Liver (tissue), 9 donors: ENCODE measurements around the gene SMAD6. TPM values are rescaled to one million over a fixed set of nuclear protein-coding genes. Genes with fewer than 3 reads are reported as not detected.

ENCODE experiments used
- DNase-seq: peaks from one replicate; pipeline ENCODE4 v3.0.0-alpha.2; 2017; ENCODE audit warnings: low spot score
- H3K27ac ChIP-seq, 2 donors: one replicate each; pipeline ENCODE4 v1.7.0; 2013; ENCODE audit warnings: inconsistent platforms in 2 of 2, low read length in 2 of 2, control low read depth in 1 of 2, low read depth in 1 of 2, mild to moderate bottlenecking in 1 of 2
- H3K27me3 ChIP-seq, 4 donors: one replicate each; pipeline versions ENCODE4 v1.6.1 to v1.7.0; 2013; ENCODE audit warnings: low read length in 3 of 4, inconsistent platforms in 1 of 4, mild to moderate bottlenecking in 1 of 4, moderate library complexity in 1 of 4; ENCODE audit not compliant: control insufficient read depth in 4 of 4, insufficient read depth in 4 of 4
- H3K36me3 ChIP-seq, 4 donors: one replicate each; pipeline versions ENCODE4 v1.6.1 to v1.7.0; 2013; ENCODE audit warnings: low read length in 3 of 4, mild to moderate bottlenecking in 3 of 4, low read depth in 1 of 4, moderate library complexity in 1 of 4; ENCODE audit not compliant: control insufficient read depth in 4 of 4, insufficient read depth in 3 of 4
- H3K4me1 ChIP-seq, 4 donors: one replicate each; pipeline versions ENCODE4 v1.6.1 to v1.7.0; 2013; ENCODE audit warnings: low read length in 3 of 4, mild to moderate bottlenecking in 3 of 4, moderate library complexity in 1 of 4; ENCODE audit not compliant: control insufficient read depth in 4 of 4, insufficient read depth in 4 of 4
- H3K4me3 ChIP-seq, 3 donors: one replicate each; pipeline versions ENCODE4 v1.6.1 to v1.7.0; 2013; ENCODE audit warnings: low read length in 3 of 3, control low read depth in 1 of 3, low read depth in 1 of 3, mild to moderate bottlenecking in 1 of 3
- H3K9ac ChIP-seq, 2 donors: one replicate each; pipeline ENCODE4 v1.7.0; 2013; ENCODE audit warnings: low read length in 2 of 2, mild to moderate bottlenecking in 2 of 2, moderate library complexity in 2 of 2, control low read depth in 1 of 2, low read depth in 1 of 2
- H3K9me3 ChIP-seq, 4 donors: one replicate each; pipeline versions ENCODE4 v1.6.1 to v1.7.0; 2013; ENCODE audit warnings: low read length in 3 of 4; ENCODE audit not compliant: control insufficient read depth in 4 of 4
- CTCF ChIP-seq: fragments of 150-350 bp; IDR thresholded peaks from 2 replicates; pipeline ENCODE4 v1.5.1; 2017; ENCODE audit warnings: improper control_type of control experiment, low read depth, low read length; ENCODE audit not compliant: missing input control
- EGR1 ChIP-seq, 2 donors: IDR thresholded peaks; 2 replicates each; pipeline ENCODE4 v1.6.1; 2016 to 2018; ENCODE audit warnings: antibody characterized with exemption in 2 of 2, low read depth in 2 of 2
- FOXA1 ChIP-seq: IDR thresholded peaks from 2 replicates; pipeline ENCODE4 v1.6.1; 2016; ENCODE audit warnings: antibody characterized with exemption
- FOXA2 ChIP-seq: IDR thresholded peaks from 2 replicates; pipeline ENCODE4 v1.6.1; 2016; ENCODE audit warnings: antibody characterized with exemption
- GABPA ChIP-seq, 2 donors: IDR thresholded peaks in 1 of 2; conservative IDR thresholded peaks in 1 of 2; 2 replicates each; pipeline ENCODE4 v1.6.1; 2016; ENCODE audit warnings: antibody characterized with exemption in 2 of 2, mild to moderate bottlenecking in 1 of 2, moderate library complexity in 1 of 2
- HNF4A ChIP-seq, 2 donors: conservative IDR thresholded peaks; 2 replicates each; pipeline ENCODE4 v1.6.1; 2016; ENCODE audit warnings: antibody characterized with exemption in 2 of 2, mild to moderate bottlenecking in 2 of 2
- HNF4G ChIP-seq: IDR thresholded peaks from 2 replicates; pipeline ENCODE4 v1.6.1; 2016; ENCODE audit warnings: antibody characterized with exemption
- JUND ChIP-seq, 2 donors: IDR thresholded peaks; 2 replicates each; pipeline ENCODE4 v1.6.1; 2016; ENCODE audit warnings: antibody characterized with exemption in 2 of 2
- RAD21 ChIP-seq, 2 donors: IDR thresholded peaks; 2 replicates each; pipeline ENCODE4 v1.6.1; 2016; ENCODE audit warnings: antibody characterized with exemption in 2 of 2, mild to moderate bottlenecking in 2 of 2
- RXRA ChIP-seq, 2 donors: IDR thresholded peaks; 2 replicates each; pipeline ENCODE4 v1.6.1; 2017 to 2018; ENCODE audit warnings: antibody characterized with exemption in 2 of 2, mild to moderate bottlenecking in 1 of 2
- SP1 ChIP-seq: IDR thresholded peaks from 2 replicates; pipeline ENCODE4 v1.6.1; 2018; ENCODE audit warnings: antibody characterized with exemption, mild to moderate bottlenecking
- TAF1 ChIP-seq: conservative IDR thresholded peaks from 2 replicates; pipeline ENCODE4 v1.6.1; 2016; ENCODE audit warnings: antibody characterized with exemption, mild to moderate bottlenecking
- YY1 ChIP-seq: IDR thresholded peaks from 2 replicates; pipeline ENCODE4 v1.6.1; 2016; ENCODE audit warnings: antibody characterized with exemption, mild to moderate bottlenecking
- WGBS: extraction: QIAGEN DNeasy Blood & Tissue Kit; methylation state at CpG from one replicate; pipeline ENCODE4 v1.1.7; 2013; 5-methylcytosine and 5-hydroxymethylcytosine counted together
- polyA plus RNA-seq, 2 donors: library from polyadenylated mRNA; stranded (reverse) in 1 of 2; unstranded in 1 of 2; fragments of 200-250 nt in 1 of 2; fragments of >200 nt in 1 of 2; fragmentation: Nextera tagmentation in 1 of 2; extraction: Ambion mirVana in 1 of 2; gene quantifications; one replicate each; pipeline versions ENCODE4 v1.2.1 to v1.2.3, GENCODE V29; 2013 to 2015
- total RNA-seq, 2 donors: library from RNA; depleted of rRNA; stranded (reverse); fragments of >200 nt; gene quantifications; one replicate each; pipeline ENCODE4 v1.2.3, GENCODE V29; 2014
- TF ChIP-seq, protein P1 (sequence below): IDR thresholded peaks from 2 replicates; pipeline ENCODE4 v1.6.1; 2016; ENCODE audit warnings: antibody characterized with exemption
- TF ChIP-seq, protein P2 (sequence below): IDR thresholded peaks from 2 replicates; pipeline ENCODE4 v1.6.1; 2016; ENCODE audit warnings: antibody characterized with exemption
- TF ChIP-seq, protein P3 (sequence below): IDR thresholded peaks from 2 replicates; pipeline ENCODE4 v1.6.1; 2016; ENCODE audit warnings: antibody characterized with exemption
- donor health status: healthy.
- donor health status: healthy.
- donor health status: healthy.
- donor health status: healthy.
- donor health status: healthy.

Gene SMAD6
- total and polyA plus RNA-seq, 4 donors, result 1.2 to 15.1 (median 11.0) TPM

DNA sequence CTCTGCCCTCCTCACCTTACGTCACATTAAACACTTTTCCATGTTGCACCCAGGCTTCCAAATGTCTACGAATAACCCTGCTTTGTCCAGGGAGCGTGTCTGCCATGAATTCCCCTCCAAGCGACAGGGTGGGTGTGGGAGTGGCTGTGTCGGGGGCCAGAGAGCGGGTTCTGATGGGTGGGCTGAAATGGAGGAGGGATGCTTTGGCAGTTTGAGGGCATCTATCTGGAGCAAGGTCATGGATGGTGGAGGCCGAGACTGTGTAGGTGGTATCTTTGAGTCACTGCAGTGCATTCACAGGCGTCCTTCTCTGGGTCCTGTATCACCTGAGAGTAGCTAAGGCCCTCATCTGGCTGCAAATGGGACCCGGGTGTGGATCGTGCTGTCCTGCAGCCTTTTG is 36.6 kb downstream of the SMAD6 start (continued):
- TF ChIP-seq CTCF, result no peak

DNA sequence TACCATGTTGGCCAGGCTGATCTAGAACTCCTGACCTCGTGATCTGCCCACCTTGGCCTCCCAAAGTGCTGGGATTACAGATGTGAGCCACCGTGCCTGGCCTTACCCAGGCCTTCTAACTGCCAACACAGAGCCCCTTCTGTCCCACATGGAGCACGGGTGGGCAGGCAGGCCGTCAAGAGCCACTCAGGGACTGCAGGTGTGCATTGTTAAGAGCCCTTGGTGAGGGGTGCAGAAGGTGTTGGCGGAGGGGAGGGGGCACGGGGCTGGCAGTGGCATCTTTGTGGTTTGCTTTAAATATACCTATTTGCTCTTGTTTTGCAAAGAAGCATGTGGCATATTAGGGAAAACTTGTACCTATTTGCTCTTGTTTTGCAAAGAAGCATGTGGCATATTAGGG is 37.3 kb downstream of the SMAD6 start:
- H3K4me3 ChIP-seq, result no peak overlapping the region
- no peak overlapping the region for H3K9ac ChIP-seq
- no peaks in the 10 kb centered on the region for H3K27me3 ChIP-seq
- WGBS, result 83% methylated on average over 6 of the region's 6 CpGs
- TF ChIP-seq FOXA1 (no peak), EGR1 (IDR thresholded peaks at IDR 0.05; ENCODE audit: low read depth in 2 of 2) (no peak), GABPA (IDR thresholded peaks at IDR 0.05 in 1 of 2, conservative IDR thresholded peaks at IDR 0.05 in 1 of 2) (no peak), FOXA2 (no peak)
- DNase-seq, result no peak
- no peaks in the 10 kb centered on the region for H3K9me3 ChIP-seq
- H3K27ac ChIP-seq, result no peak overlapping the region
- H3K36me3 ChIP-seq, result no peaks in the 10 kb centered on the region
- H3K4me1 ChIP-seq, result peaks cover 4 to 20% (median 14%) of the 10 kb centered on the region in 4 donors

GRCh38 chr15:66740802-66741201 is 38.8 kb downstream of the SMAD6 start:
- Histone ChIP-seq H3K27me3 (no peaks in the 10 kb centered on the region), H3K9me3 (no peaks in the 10 kb centered on the region), H3K36me3 (no peaks in the 10 kb centered on the region), H3K27ac (peak overlapping the region in 1 of 2 donors; percentile 4), H3K4me1 (peaks cover 0 to 12% (median 8%) of the 10 kb centered on the region in 4 donors), H3K4me3 (no peak overlapping the region), H3K9ac (no peak overlapping the region)
- TF ChIP-seq HNF4A (conservative IDR thresholded peaks at IDR 0.05) (no peak), FOXA2 (no peak), YY1 (no peak), RAD21 (IDR thresholded peaks at IDR 0.05) (no peak), RXRA (IDR thresholded peaks at IDR 0.05) (no peak), SP1 (no peak), HNF4G (no peak)
- TF ChIP-seq, protein P1, sequence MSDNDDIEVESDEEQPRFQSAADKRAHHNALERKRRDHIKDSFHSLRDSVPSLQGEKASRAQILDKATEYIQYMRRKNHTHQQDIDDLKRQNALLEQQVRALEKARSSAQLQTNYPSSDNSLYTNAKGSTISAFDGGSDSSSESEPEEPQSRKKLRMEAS, result no peak
- TF ChIP-seq, protein P2, sequence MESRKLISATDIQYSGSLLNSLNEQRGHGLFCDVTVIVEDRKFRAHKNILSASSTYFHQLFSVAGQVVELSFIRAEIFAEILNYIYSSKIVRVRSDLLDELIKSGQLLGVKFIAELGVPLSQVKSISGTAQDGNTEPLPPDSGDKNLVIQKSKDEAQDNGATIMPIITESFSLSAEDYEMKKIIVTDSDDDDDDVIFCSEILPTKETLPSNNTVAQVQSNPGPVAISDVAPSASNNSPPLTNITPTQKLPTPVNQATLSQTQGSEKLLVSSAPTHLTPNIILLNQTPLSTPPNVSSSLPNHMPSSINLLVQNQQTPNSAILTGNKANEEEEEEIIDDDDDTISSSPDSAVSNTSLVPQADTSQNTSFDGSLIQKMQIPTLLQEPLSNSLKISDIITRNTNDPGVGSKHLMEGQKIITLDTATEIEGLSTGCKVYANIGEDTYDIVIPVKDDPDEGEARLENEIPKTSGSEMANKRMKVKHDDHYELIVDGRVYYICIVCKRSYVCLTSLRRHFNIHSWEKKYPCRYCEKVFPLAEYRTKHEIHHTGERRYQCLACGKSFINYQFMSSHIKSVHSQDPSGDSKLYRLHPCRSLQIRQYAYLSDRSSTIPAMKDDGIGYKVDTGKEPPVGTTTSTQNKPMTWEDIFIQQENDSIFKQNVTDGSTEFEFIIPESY, result no peak
- no peak for DNase-seq
- WGBS, result 71% methylated on average over 8 of the region's 8 CpGs

DNA sequence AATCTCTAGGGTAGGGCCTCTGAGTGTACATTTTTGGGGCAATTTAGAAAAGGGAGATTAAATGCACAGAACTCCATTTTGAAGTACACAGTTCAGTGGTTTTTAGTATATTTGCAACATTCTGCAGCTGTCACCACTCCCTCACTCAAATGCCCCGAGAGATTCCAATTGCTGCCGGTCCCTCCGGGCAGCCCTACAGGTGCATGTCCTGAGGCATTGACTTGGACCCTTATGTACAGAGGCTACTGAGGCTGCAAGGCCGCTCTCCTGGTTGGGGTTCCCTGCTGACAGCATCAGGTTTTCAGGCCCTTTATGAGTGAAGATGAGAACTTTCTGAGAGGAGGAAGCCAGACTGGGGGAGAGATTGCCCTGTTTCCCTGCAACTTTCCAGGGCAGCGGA is 39.6 kb downstream of the SMAD6 start:
- no peaks in the 10 kb centered on the region for H3K36me3 ChIP-seq
- no peaks in the 10 kb centered on the region for H3K9me3 ChIP-seq
- 93% methylated on average over 5 of the region's 5 CpGs for whole genome bisulfite sequencing
- no peak overlapping the region for H3K9ac ChIP-seq
- no peak overlapping the region for H3K4me3 ChIP-seq
- H3K27ac ChIP-seq, result no peak overlapping the region
- H3K27me3 ChIP-seq, result no peaks in the 10 kb centered on the region
- TF ChIP-seq SP1 (no peak), RXRA (IDR thresholded peaks at IDR 0.05) (no peak), YY1 (no peak), HNF4G (no peak), CTCF (no peak), FOXA2 (no peak), RAD21 (IDR thresholded peaks at IDR 0.05) (no peak), TAF1 (no peak), HNF4A (conservative IDR thresholded peaks at IDR 0.05) (no peak), EGR1 (IDR thresholded peaks at IDR 0.05; ENCODE audit: low read depth in 2 of 2) (no peak), GABPA (IDR thresholded peaks at IDR 0.05 in 1 of 2, conservative IDR thresholded peaks at IDR 0.05 in 1 of 2) (no peak), FOXA1 (no peak), JUND (IDR thresholded peaks at IDR 0.05) (no peak)
- TF ChIP-seq, protein P1, result no peak
- TF ChIP-seq, protein P3, sequence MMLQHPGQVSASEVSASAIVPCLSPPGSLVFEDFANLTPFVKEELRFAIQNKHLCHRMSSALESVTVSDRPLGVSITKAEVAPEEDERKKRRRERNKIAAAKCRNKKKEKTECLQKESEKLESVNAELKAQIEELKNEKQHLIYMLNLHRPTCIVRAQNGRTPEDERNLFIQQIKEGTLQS, result no peak
- TF ChIP-seq, protein P2, result no peak
- H3K4me1 ChIP-seq, result peaks cover 0 to 12% (median 8%) of the 10 kb centered on the region in 4 donors
- DNase-seq, result no peak
